Mammary epithelial cell (primary cell): ENCODE measurements around the gene CCDC169.

Source experiments
- CTCF ChIP-seq, 2 donors: IDR thresholded peaks in 1 of 2; conservative IDR thresholded peaks in 1 of 2; 2 replicates each; pipeline ENCODE4 v1.5.1; 2011 to 2012; ENCODE audit warnings: inconsistent platforms in 2 of 2, low read length in 2 of 2, mild to moderate bottlenecking in 2 of 2, control low read depth in 1 of 2, low read depth in 1 of 2; ENCODE audit not compliant: insufficient read depth in 1 of 2; ENCODE audit errors: extremely low read depth in 1 of 2
- EZH2 ChIP-seq: IDR thresholded peaks from 2 replicates; pipeline ENCODE4 v1.6.1; 2012; ENCODE audit warnings: low read length, inconsistent platforms, borderline replicate concordance

- TF ChIP-seq CTCF (conservative IDR thresholded peaks at IDR 0.05 in 1 of 2, IDR thresholded peaks at IDR 0.05 in 1 of 2; ENCODE audit: extremely low read depth in 1 of 2, insufficient read depth in 1 of 2, low read depth in 1 of 2, low read length in 2 of 2) (no peak), EZH2 (no peak)
These were observed 104.3 kb downstream of the CCDC169 start for GRCh38 chr13:36193151-36193855.
